HepG2 (cell line): ENCODE data around the gene DOP1B. TPM values are rescaled to one million over a fixed set of nuclear protein-coding genes. Genes with fewer than 3 reads are reported as not detected.

Experiments used
- ATAC-seq: fragments of 200-7000 bp; cut with Tn5 transposase; 3 replicates; pipeline ENCODE4 v1.9.1; 2020; ENCODE audit warnings: mild to moderate bottlenecking, moderate library complexity
- BruUV-seq: library from RNA; stranded (reverse); fragments of 400-500 nt; replicated peaks from 2 replicates; lab custom pipeline; 2021; lab: Mats Ljungman, UMichigan
- CTCF ChIA-PET: fragments of 300-600 bp; formaldehyde crosslinking; extraction: SDS; loops from one replicate; lab custom pipeline; 2021; ENCODE audit warnings: low total read pairs, inconsistent platforms, low intra/inter-chr PET ratio; lab: Yijun Ruan, JAX
- POLR2A ChIA-PET: fragments of 350-600 bp; sonication (Branson Sonifier 250); formaldehyde crosslinking; loops from one replicate; lab custom pipeline; 2020; ENCODE audit warnings: antibody characterized with exemption, inconsistent platforms; lab: Yijun Ruan, JAX
- DNase-seq: peaks from one replicate; pipeline ENCODE4 v3.0.0-alpha.2; 2015; ENCODE audit warnings: low spot score
- FAIRE-seq: peaks from 3 replicates; lab custom pipeline; 2011; peaks lifted over from hg19 to GRCh38; lab: Jason Lieb, UNC
- H2AFZ ChIP-seq: one replicate; pipeline ENCODE4 v1.6.1; 2011; ENCODE audit warnings: low read length, inconsistent platforms
- H3K27ac ChIP-seq: fragments of 300-600 bp; 3 replicates; pipeline ENCODE4 v1.8.0; 2011; ENCODE audit warnings: mixed run types, mild to moderate bottlenecking, mixed read lengths, low read length, inconsistent platforms; ENCODE audit not compliant: insufficient read depth; ENCODE audit errors: extremely low read length
- H3K27me3 ChIP-seq, 2 experiments: fragments of 200-600 bp in 1 of 2; 2 replicates in 1 of 2; 3 replicates in 1 of 2; pipeline versions ENCODE4 v1.6.0 to v1.8.0; 2011; ENCODE audit warnings: low read length in 2 of 2, mild to moderate bottlenecking in 2 of 2, moderate library complexity in 2 of 2, inconsistent platforms in 1 of 2; ENCODE audit not compliant: insufficient read depth in 2 of 2, control insufficient read depth in 1 of 2
- H3K36me3 ChIP-seq, 2 experiments: fragments of 200-600 bp in 1 of 2; replicated peaks in 1 of 2; 2 replicates in 1 of 2; 3 replicates in 1 of 2; pipeline versions ENCODE4 v1.5.1 to v1.8.0; 2011; ENCODE audit warnings: low read length in 2 of 2, inconsistent platforms in 1 of 2; ENCODE audit not compliant: insufficient read depth in 2 of 2, control insufficient read depth in 1 of 2
- H3K4me1 ChIP-seq: 2 replicates; pipeline ENCODE4 v1.5.1; 2012; ENCODE audit warnings: low read length, inconsistent platforms; ENCODE audit not compliant: insufficient read depth
- H3K4me2 ChIP-seq: 2 replicates; pipeline ENCODE4 v1.6.0; 2011; ENCODE audit warnings: low read depth, low read length, inconsistent platforms
- H3K4me3 ChIP-seq, 3 experiments: fragments of 200-600 bp in 1 of 3; sonication (generic), shearing (Covaris generic) in 1 of 3; replicated peaks in 1 of 3; 2 replicates each; pipeline ENCODE4 v1.5.1; 2011 to 2016; ENCODE audit warnings: low read length in 3 of 3, inconsistent platforms in 2 of 3, low read depth in 2 of 3, mild to moderate bottlenecking in 2 of 3, control low read depth in 1 of 3, mixed read lengths in 1 of 3; ENCODE audit not compliant: insufficient read depth in 1 of 3
- H3K79me2 ChIP-seq: one replicate; pipeline ENCODE4 v1.6.1; 2011; ENCODE audit warnings: low read length, inconsistent platforms; ENCODE audit not compliant: insufficient read depth
- H3K9ac ChIP-seq: 2 replicates; pipeline ENCODE4 v1.6.0; 2011; ENCODE audit warnings: mild to moderate bottlenecking, low read depth, low read length, inconsistent platforms; ENCODE audit not compliant: insufficient read depth
- H3K9me3 ChIP-seq: 2 replicates; pipeline ENCODE4 v1.5.1; 2012; ENCODE audit warnings: mild to moderate bottlenecking, low read length
- H4K20me1 ChIP-seq: 2 replicates; pipeline ENCODE4 v1.6.0; 2011; ENCODE audit warnings: inconsistent platforms, mild to moderate bottlenecking, low read length, moderate library complexity; ENCODE audit not compliant: insufficient read depth
- AGO2 ChIP-seq: fragments of 200-400 bp; formaldehyde crosslinking; optimal IDR thresholded peaks from 2 replicates; pipeline ENCODE3; 2017; ENCODE audit warnings: mild to moderate bottlenecking, low read depth, low read length, moderate library complexity
- ATF6 ChIP-seq: sonication (generic); formaldehyde crosslinking; conservative IDR thresholded peaks from 2 replicates; pipeline ENCODE4 v1.4.0; 2020; ENCODE audit warnings: missing genetic modification reagents
- ATF7 ChIP-seq, 2 experiments: fragments of 450-650 bp in 1 of 2; sonication (generic) in 1 of 2; formaldehyde crosslinking in 1 of 2; IDR thresholded peaks; 2 replicates each; pipeline versions ENCODE4 v1.4.0 to v1.6.1; 2016 to 2020; ENCODE audit warnings: antibody characterized with exemption in 1 of 2, mild to moderate bottlenecking in 1 of 2, missing genetic modification reagents in 1 of 2
- MNT ChIP-seq: fragments of 450-650 bp; IDR thresholded peaks from 2 replicates; pipeline ENCODE4 v1.6.1; 2016
- PCBP2 ChIP-seq: fragments of 200-400 bp; formaldehyde crosslinking; optimal IDR thresholded peaks from 2 replicates; pipeline ENCODE3; 2018; ENCODE audit warnings: low read length, low read depth; ENCODE audit not compliant: poor library complexity, severe bottlenecking
- PHB2 ChIP-seq: fragments of 450-650 bp; IDR thresholded peaks from 2 replicates; pipeline ENCODE4 v1.6.1; 2018; ENCODE audit not compliant: partially characterized antibody
- ZKSCAN5 ChIP-seq: sonication (generic); formaldehyde crosslinking; IDR thresholded peaks from 2 replicates; pipeline ENCODE4 v1.5.1; 2020; ENCODE audit warnings: mild to moderate bottlenecking, missing genetic modification reagents
- ZNF17 ChIP-seq: sonication (generic); formaldehyde crosslinking; IDR thresholded peaks from 2 replicates; pipeline ENCODE4 v1.5.0; 2020; ENCODE audit warnings: mild to moderate bottlenecking, missing genetic modification reagents
- ZNF619 ChIP-seq: sonication (generic); formaldehyde crosslinking; IDR thresholded peaks from 2 replicates; pipeline ENCODE4 v1.4.0; 2020; ENCODE audit warnings: mild to moderate bottlenecking, missing genetic modification reagents
- ZSCAN5A ChIP-seq: sonication (generic); formaldehyde crosslinking; IDR thresholded peaks from 2 replicates; pipeline ENCODE4 v1.8.0; 2022; ENCODE audit warnings: mild to moderate bottlenecking, missing genetic modification reagents, borderline replicate concordance
- WGBS: methylation state at CpG from one replicate; pipeline ENCODE4 v1.1.6; 2017; ENCODE audit warnings: low lambda C conversion rate; 5-methylcytosine and 5-hydroxymethylcytosine counted together
- in situ Hi-C: cut with HindIII; loops from 2 replicates; pipeline ENCODE4 v1.10.0; 2017; ENCODE audit warnings: low pct_unique_long_range_greater_than_20kb; ENCODE audit not compliant: extremely low pct_ligation_motif_present
- intact Hi-C: fragments of 100-400 bp; cut with micrococcal nuclease; formaldehyde crosslinking; loops from one replicate; pipeline ENCODE4 v1.10.0; 2022; ENCODE audit not compliant: unreplicated experiment
- polyA plus RNA-seq, 8 experiments: library from polyadenylated mRNA; depleted of rRNA in 3 of 8; stranded (reverse) in 7 of 8; unstranded in 1 of 8; fragments of >200 nt; fragmentation: Illumina TruSeq in 4 of 8; extraction: Trizol in 4 of 8; gene quantifications; 2 replicates each; pipeline versions ENCODE4 v1.2.1 to v1.2.3, GENCODE V29; 2011 to 2016; ENCODE audit warnings: low read depth in 4 of 8, missing spikeins in 1 of 8, mixed read lengths in 1 of 8; ENCODE audit not compliant: insufficient read depth in 1 of 8
- total RNA-seq, 5 experiments: library from RNA; depleted of rRNA; stranded (reverse); fragments of >200 nt; fragmentation: Illumina TruSeq; extraction: Trizol; gene quantifications; 2 replicates each; pipeline ENCODE4 v1.2.3, GENCODE V29; 2016; ENCODE audit warnings: low read depth in 1 of 5

Gene DOP1B
- total and polyA plus RNA-seq, 2 of the 13 experiments (the other 11 are each of a cell fraction or from before 2014, with no cell fraction given), result 2.8 to 3.2 TPM

GRCh38 chr21:36160850-36161178 is 4.2 kb downstream of the DOP1B start:
- no peaks in the 10 kb centered on the region for H3K79me2 ChIP-seq
- H3K4me2 ChIP-seq, result no peak overlapping the region
- H3K9me3 ChIP-seq, result no peaks in the 10 kb centered on the region
- no peak overlapping the region for H3K9ac ChIP-seq
- no TSS peak for BruUV-seq
- ChIA-PET CTCF (no interaction called here), POLR2A (no interaction called here)
- H3K4me1 ChIP-seq, result peaks cover 39% of the 10 kb centered on the region
- intact Hi-C loops, result no loop called here
- H3K4me3 ChIP-seq, result no peak overlapping the region
- ATAC-seq (no peak), FAIRE-seq (no peak), DNase-seq (no peak)
- no peak overlapping the region for H3K27ac ChIP-seq
- H3K36me3 ChIP-seq, result no peaks in the 10 kb centered on the region
- no peaks in the 10 kb centered on the region; a peak in 1 of 5 replicates for H3K27me3 ChIP-seq
- WGBS, result 98% methylated on average over 2 of the region's 2 CpGs
- H2AFZ ChIP-seq, result no peak overlapping the region
- H4K20me1 ChIP-seq, result no peaks in the 10 kb centered on the region
- in situ Hi-C loops, result no loop called here
- TF ChIP-seq PCBP2, result no peak
- TF ChIP-seq ZNF619 (CRISPR knock-in tag), result no peak
- TF ChIP-seq PHB2, result no peak

DNA sequence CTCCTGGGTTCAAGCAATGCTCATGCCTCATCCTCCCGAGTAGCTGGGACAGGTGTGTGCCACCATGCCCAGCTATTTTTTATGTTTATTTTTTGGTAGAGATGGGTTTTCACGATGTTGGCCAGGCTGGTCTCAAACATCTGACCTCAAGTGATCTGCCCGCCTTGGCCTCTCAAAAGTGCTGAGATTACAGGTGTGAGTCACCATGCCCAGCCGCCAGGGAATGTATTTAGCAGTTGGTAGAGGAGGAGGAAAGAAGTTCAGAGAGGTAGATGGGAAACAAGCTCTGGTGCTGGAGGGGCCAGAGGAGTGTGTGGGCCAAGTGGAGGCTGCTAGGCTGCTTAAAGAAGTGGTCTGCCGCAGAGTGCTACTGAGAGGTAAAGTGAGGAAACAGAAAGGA is 6.0 kb downstream of the DOP1B start:
- Histone ChIP-seq H2AFZ (no peak overlapping the region), H3K4me1 (peaks cover 49% of the 10 kb centered on the region), H4K20me1 (no peaks in the 10 kb centered on the region), H3K4me2 (no peak overlapping the region), H3K27ac (no peak overlapping the region), H3K36me3 (no peaks in the 10 kb centered on the region), H3K9ac (no peak overlapping the region), H3K79me2 (no peaks in the 10 kb centered on the region), H3K27me3 (no peaks in the 10 kb centered on the region), H3K4me3 (no peak overlapping the region), H3K9me3 (no peaks in the 10 kb centered on the region)
- ChIA-PET POLR2A (interaction anchor here (1.1 kb wide), 1 partner anchor 157 kb away, joined by 4 read pairs; the partner anchor contains the start of gene MORC3), CTCF (no interaction called here)
- WGBS, result 97% methylated on average over 5 of the region's 5 CpGs
- intact Hi-C loops, result no loop called here
- TF ChIP-seq ATF6 (CRISPR knock-in tag) (no peak), AGO2 (no peak), ZKSCAN5 (CRISPR knock-in tag) (no peak), ATF7 (IDR thresholded peaks at IDR 0.05) (no peak), ATF7 (CRISPR knock-in tag; IDR thresholded peaks at IDR 0.05) (no peak), ZNF17 (CRISPR knock-in tag) (no peak), MNT (no peak), ZSCAN5A (CRISPR knock-in tag) (no peak)
- in situ Hi-C loops, result no loop called here
- no peak for DNase-seq
- BruUV-seq, result no TSS peak
- no peak for ATAC-seq
- FAIRE-seq, result no peak
